Fibroblast of pulmonary artery (primary cell): Measurements from ENCODE around the gene TARDBP.

Source experiments
- DNase-seq: peaks from one replicate; pipeline ENCODE4 v3.0.0-alpha.2; 2010; ENCODE audit warnings: low read depth
- H3K4me3 ChIP-seq: replicated peaks from 2 replicates; pipeline ENCODE4 v1.5.1; 2011; ENCODE audit warnings: low read depth, mild to moderate bottlenecking, control low read depth, low read length, moderate library complexity
- CTCF ChIP-seq: IDR thresholded peaks from 2 replicates; pipeline ENCODE4 v1.5.1; 2011; ENCODE audit warnings: mild to moderate bottlenecking, control low read depth, low read length, inconsistent platforms; ENCODE audit errors: missing control alignments

TARDBP gene

GRCh38 chr1:11056504-11056903 lies 44.0 kb downstream of the TARDBP start:
- TF ChIP-seq CTCF: no peak
- no peak for DNase-seq
- H3K4me3 ChIP-seq: no peak overlapping the region

DNA sequence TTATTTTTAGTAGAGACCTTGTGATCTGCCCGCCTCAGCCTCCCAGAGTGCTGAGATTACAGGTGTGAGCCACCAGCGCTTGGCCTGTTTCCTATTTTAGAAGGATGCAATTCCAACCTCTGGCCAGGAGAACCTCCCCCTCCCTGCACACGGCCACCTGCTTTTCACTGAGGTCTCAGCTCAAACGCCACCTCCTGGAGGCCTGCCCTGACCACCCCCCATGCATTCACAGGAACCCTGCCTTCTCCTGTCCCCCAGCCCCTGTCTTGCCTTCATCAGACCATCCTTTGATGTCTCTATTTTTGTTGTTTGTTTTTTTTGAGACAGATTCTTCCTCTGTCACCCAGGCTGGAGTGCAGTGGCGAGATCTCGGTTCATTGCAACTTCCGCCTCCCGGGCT lies 45.0 kb downstream of the TARDBP start:
- no peak for DNase-seq
- TF ChIP-seq CTCF: no peak
- no peak overlapping the region for H3K4me3 ChIP-seq

GRCh38 chr1:11058026-11058425 lies 45.6 kb downstream of the TARDBP start:
- TF ChIP-seq CTCF: no peak
- DNase-seq: no peak
- no peak overlapping the region for H3K4me3 ChIP-seq

- peak overlapping the region; percentile 79 for H3K4me3 ChIP-seq
- TF ChIP-seq CTCF: no peak
- DNase-seq: no peak
Measured at GRCh38 chr1:11058595-11059154, 46.2 kb downstream of the TARDBP start.

DNA sequence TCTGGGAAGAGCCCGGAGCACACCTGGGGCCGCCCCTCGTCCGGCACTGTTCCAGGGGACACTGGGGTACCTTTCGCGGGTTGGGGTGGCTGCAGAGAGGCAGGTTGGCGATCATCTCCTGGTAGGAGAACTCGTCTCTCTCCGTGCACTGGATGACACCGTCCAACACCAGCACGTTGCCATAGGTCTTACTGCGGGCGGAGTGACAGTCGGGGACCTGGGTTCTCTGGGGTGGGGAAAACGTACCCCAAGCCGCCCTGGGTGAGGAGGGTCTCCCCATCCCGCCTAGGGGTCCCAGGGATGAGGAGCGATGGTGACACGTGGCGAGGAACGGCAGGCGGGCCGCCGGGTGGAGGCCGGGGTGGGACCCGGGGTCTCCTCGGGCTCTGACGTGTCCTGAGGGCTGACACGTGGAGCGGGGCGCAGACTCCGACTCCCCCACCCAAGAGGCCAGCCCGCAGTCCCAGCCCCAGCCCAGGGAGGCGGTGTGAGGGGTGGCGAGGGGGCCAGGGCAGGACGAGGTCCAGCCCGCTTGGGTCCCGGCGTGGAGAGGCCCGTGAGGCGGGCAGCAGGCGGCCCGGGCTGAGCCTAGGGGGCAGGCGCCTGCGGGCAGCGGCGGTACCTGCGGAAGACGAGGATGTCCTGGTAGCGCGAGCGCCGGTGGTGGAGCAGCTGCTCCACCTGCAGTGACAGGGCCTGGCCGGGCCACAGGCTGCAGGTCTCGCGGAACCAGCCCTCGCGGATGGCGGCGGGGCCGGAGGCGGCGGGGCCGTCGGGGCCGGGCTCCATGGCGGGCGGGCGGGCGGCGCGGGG lies 46.9 kb downstream of the TARDBP start:
- no peak for DNase-seq
- no peak for TF ChIP-seq CTCF
- peak overlapping the region; percentile 79 for H3K4me3 ChIP-seq

DNA sequence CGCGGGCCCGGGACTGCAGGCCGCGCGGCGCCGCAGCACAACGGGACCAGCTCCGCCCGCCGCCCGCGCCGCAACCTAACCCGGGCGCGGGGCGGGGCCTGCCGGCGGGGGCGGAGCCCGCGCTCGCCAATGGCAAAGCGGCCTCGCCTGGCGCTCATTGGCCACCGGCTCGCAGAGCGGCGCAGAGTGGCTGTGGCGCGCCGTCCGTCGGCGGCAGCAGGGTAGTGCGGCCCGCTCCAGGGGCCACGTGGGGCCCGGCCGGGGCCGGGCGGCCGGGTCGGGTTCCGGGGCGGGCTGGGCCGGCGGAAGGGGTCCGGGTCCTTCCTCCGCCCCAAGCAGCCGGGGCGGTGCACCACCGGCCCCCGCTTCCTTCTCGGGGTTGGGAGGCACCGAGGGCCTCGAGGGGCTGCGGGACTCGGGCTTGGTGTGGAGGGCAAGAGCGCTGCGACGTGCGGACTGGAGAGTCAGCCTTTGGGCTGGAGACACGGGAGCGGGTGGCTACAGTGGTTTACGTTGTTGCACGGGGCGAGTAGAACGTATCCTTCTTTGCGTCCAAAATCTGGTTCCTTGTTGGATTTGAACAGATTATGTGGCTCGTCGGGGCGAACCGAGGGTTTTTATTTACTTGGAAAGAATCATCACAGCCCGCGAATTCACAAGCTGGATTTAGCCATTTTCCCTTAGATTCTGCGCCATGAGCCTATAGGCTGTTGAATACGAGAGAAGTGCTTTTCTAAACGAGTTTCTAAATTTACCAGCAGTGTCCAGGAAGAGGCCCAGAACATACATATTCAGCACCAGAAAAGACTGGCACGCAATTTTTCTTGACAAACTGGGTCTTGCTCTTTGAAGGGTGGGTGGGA lies 47.7 kb downstream of the TARDBP start, which contains the start of gene SRM:
Gene SRM, minus strand, starts transcription at position 51 of the 863 bp plus-strand sequence. CDS start 75 bp downstream, outside the sequence.
- peak; percentile 6 for TF ChIP-seq CTCF
- DNase-seq: peak; percentile 89
- peak within 1 kb of the TSS; percentile 79 for H3K4me3 ChIP-seq
